HG03565 (cell line): ENCODE data around the gene SLC4A5.
"Not testable (repeated sequence)": the region's sequence is repeated elsewhere in the genome, so short reads cannot be mapped to it uniquely, and the experiment has no call there.

Experiments used
- ATAC-seq: cut with Tn5 transposase; IDR thresholded peaks from one replicate; pipeline ENCODE4 v1.9.1; 2021; ENCODE audit warnings: mild to moderate bottlenecking, moderate library complexity; ENCODE audit not compliant: unreplicated experiment

SLC4A5 gene

DNA sequence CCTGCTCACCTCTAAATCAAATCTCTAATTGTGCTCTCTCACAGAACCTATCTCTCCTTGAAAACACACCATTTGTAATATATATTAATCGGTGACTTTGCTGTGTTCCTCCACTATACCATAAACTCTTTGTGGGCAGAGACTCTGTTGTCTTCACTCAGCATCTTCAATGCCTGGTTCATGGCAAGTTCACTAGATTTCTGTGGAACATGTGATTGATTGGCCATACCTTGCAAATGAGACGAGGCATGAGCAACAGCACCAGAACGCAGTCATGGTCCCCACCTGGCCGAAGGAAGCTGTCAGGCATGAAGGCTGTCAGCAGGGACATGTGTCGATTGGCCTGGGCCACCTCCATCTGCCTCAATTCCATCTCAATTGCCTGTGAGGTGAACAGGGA is 25.3 kb upstream of the SLC4A5 start:
- no peak for ATAC-seq

DNA sequence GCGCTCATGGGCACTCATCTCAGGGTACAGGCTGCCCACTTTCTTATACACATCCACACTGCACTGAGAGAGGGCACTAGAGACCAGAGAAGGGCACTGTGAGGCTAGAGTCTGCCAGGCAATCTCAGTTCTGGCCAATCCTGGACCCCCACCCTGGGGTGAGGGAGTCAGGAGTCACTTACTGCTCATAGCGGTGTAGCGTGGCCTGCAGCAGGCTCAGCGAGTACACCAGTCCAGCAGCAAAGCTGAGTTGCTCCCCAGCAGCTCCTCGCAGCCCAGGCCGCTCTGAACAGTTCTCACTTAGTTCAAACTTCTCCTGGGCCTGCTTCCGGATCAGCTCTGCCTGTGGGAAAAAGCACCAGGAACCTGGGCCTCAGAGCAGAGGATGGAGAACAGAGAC is 24.6 kb upstream of the SLC4A5 start:
- ATAC-seq, result no peak

DNA sequence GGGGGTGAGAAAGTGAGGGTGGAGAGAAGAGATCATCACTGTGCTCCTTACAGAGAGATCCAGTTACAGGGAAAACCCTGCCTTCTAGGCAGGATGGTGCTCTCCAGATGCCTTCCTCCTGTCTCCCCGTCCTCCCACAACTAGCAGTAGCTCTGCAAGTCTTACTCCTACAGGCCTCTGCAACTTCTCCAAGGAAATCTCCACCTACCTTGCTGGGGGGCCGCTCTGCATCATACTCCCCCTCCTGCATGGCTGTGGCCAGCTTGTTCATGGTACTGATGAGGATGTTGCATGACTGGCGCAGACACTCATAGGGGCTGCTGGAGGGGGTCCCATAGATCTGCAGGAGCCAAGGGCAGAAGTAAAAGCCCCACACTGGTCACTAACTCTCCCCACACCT is 22.8 kb upstream of the SLC4A5 start:
- ATAC-seq, result no peak

DNA sequence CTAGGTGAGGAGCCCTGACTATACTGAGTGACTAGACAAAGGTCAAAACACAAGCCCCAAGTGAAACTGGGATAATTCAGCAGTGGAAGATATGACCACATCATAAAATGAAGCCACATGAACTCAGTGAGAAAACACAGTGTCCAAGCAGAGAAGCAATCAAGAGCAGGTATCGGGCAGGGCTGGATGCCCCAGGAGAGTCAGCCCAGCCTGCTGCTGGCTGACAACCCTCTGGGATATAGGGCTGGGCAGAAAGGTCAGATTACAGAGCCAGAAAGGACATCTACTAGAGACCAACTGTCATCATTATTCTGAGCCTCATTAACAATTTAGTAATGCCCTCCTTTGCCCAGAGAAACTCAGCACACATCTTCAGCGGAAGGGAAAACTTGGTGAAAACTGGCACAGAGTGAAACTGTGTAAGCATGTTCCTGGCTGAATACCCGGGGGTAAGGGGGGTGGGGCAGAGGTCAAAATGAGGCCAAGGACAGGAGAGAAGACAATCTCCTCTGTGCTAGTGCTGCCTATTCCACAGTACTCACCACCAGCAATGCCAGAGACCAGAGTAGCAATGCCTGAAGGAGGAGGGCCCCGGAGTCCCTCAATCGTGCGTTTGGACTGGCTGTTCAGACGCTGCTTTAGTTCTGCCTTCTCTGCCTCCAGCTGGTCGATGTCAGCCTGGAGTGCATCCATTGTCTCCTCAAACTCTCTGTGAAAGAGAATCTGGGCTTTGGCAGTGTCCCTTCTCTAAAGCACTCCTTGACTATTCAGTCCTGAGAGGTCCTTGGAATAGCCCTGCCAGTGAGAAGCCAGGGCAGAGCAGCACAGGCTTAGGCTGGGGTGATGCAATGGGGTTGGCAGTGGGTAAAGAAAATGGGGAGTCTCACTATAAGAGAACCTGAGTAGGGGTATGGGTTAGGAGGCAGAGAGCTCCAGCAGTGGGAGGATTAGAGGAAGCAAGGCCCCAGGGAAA is 21.6 kb upstream of the SLC4A5 start:
- no peak for ATAC-seq

DNA sequence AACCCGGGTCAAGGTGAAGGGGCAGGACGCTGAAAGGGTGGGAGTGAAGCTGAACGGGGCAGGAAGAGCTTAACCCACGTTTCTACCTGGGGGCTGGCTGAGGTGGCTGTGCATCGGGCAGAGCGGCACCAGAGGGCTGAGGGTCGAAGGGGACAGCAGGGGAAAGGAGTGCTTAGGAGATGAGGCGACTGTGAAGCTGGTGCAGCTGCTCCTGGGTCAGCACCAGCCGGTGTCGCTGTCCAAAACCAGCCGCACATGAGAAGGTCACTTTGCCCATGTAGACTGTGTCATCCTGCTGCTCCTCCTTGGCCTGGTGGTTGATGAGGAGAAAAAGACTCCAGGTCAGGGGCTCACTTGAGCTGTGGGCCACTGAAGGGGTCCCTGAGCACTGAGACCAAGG is 18.1 kb upstream of the SLC4A5 start:
- ATAC-seq, result no peak

DNA sequence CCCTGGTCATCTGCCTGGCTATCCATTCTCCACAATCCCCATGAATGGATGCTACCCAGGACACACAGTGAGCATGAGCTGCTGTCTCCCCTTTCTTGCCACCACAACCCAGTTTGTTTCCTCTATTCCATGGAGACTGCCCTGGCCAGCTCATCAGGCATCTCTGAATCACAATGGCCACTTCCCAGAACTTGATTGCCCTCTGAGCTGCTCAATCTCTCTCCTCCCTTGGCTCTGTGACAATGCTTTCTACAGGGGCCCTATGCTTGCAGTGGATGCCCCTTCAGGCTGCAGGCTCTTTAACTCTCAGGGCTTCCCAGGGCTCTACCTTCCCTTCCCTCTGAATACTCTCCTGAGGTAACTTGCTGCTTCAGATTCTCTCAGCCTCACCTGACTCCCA is 14.4 kb upstream of the SLC4A5 start:
- no peak for ATAC-seq

DNA sequence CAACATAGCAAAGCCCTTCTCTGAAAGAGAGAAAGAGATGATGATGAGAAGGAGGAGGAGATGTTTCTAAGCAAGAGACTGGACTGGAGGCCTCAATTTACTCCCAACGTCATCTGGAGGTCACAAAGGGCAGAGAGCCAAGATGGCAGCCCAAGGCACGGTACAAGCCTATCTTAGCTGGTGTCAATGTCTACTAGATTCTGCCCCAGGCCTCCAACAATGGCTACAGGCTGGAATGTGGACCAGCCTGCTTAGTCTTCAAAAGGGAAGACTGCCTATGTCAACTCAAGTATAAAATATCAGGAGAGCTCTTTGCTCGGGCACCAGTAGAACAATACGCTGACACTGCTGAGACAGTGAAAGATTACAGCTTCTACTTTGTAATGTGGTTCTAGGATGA is 6.7 kb upstream of the SLC4A5 start:
- ATAC-seq, result no peak

DNA sequence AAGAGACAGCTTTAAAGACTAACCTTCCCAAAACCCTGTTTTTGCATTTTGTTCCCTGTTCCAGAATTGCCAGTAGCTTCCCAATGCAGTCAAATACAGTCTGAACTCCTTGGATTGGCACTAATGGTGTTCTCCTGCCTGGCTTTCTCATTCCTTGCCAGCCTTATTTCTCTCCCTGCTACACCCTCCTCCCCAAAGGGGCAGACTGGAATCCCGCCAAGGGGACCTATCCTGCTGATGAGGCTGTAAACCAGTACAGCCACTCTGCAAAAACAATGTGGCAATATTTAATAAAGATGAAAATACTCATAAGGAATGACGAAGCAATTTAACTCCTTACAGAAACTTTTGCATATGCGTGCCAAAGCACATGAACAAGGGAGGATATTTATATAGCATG is 4.5 kb upstream of the SLC4A5 start:
- no peak for ATAC-seq

DNA sequence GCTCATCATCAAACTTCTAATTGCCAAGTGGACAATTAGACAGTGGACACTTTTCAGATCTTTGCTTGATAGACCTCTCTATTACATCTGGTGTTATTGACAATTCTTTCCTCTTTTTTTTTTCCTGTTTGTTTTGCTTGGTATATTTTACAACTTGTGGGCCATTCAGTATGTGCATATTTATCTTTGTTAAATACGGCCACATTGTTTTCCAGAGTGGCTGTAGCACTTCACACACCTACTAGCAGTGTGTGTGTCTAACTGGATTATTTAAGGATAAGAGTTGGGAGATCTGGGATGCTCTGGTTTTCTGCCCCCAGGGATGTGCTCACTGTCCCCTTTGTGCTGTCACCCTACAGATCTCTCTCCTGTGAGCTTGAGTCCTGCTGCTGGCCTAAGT is 4.1 kb upstream of the SLC4A5 start:
- ATAC-seq, result no peak

DNA sequence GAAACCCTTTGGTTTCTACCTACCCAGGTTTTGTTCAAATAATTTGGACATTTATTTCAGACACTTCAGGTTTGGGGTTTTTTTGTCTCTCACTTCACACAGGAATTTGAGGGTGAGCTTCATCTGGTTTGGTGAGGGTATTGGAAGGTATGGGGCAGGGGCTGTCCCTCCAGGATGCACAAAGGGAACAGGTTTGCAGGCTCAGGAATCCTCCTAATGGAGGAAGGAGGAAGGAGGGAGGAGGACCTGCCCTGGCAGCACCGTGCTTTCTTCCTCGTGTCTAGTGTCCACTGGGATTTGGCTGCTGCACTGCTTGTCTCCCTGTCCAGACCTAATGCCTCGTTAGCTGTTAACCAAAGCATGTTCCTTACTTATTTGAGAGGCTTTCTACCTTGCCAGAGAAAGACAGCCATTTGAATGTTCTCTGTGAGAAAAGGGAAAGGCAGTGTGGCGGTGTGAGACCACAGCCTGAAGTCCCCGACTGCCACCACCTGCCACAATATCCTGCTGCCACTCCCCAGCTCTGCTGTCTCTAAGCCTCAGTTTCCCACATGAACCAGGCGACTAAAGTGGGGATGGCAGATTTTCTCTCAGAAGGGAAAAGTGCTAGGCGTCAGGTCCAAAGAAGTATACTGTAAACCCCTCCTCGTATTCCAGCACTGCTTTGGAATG is 2.2 kb upstream of the SLC4A5 start:
- no peak for ATAC-seq

DNA sequence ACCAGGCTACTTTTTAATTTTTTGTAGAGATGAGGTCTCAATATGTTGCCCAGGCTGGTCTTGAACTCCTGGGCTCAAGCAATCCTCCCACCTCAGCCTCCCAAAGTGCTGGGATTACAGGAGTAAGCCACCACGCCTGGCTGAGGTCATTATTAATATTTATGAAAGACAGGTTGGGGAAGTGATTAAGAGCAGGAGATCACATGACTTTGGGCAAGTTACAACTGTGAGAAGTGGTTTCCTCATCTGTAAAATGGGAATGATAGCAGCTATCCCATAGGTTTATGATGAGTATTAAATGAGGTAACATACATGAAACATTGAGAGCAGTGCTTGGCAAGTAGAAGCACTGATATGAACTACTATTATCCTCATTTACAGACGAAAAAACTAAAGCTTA is 7.0 kb downstream of the SLC4A5 start:
- ATAC-seq, result not testable (repeated sequence)

DNA sequence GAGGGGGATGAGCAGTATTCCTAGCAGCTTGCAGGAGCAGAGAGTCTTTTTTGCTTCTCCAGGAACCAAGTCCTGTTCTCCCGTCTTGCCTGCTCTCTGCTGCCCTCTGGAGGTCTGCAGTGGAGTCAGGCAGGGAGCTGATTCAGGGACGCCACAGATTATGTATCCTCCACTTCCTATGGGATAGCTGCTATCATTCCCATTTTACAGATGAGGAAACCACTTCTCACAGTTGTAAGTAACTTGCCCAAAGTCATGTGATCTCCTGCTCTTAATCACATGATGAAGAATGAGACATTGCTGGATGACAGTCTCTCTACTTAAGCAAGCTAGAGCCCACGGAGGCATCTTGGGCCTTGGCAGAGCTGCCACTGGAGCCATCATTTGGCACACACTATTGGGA is 8.3 kb downstream of the SLC4A5 start:
- peak; percentile 45 for ATAC-seq

DNA sequence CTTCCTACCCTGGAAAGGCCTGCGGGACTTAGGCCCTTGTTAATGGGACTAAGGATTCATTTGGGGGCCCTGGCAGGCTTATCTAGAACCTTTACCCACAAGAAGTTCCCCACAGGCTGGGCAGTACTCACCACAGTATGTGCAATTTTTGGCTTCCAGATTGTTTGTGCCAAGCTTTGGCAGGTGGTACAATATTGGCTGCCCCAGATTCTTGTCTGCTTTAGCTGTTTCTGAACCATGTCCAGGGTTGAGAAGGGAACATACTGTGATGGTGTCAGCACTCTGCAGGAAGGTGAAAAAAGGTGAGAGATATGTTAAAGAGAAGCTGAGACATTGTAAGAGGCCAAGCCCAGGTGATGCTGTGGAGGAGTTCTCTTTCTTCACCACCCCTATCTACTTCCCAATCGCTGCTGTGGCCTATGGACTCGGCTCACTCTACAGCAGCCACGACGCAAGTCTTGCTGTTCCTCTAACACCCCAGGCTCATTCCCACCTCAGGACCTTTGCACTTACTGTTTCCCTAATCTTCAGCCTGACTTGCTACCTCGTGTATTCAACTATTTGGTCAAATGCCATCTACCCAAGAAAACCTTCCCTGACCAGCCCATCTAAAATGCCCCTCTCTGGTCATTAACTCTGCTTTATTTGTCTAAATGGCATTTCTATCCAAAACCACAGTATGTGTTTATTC is 9.2 kb downstream of the SLC4A5 start:
- no peak for ATAC-seq

DNA sequence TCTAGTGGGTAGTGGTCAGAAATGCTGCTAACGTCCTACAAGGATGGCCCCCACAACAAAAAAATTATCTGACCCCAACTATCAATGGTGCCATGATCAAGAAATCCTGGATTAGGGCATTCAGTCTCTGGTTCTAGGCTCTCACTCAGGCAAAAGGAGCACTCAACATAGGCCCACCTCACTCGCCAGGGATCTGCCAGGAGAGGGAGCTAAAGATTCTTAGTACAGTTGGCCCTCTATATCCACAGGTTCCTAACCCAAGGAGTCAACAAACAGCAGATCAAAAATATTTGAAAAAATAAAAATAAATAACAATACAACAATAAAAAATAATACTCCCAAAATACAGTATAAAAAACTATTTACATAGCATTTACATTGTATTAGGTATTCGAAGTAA is 10.0 kb downstream of the SLC4A5 start:
- no peak for ATAC-seq

DNA sequence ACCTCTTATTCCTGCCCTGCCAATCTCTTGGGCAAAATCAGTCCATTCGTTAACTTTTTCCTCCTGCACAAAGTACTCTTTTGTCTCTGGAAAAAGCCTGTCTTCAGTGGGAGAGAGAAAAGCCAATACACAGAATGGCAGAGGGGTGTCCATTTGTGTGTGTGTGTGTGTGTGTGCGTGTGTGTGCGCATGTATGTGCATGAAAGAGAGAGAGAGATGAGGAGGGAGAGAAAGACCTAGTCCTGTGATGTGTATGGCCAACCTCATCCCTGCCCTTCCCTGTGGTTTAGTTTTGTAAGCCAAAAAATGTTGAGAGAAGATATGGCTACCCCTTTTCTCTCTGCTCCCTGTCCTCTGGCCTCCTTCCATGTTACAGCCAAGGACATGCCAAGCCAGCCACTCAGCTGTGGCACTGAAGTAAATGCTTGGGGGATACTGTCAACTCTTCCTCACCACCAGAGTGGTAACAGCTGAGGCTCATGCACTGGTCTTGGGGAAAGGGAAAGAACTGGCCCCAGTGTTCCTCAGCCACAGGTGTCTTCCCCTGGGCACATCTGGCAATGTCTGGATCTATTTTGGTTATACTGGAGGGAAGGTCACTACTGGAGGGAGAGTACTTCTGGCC is 10.6 kb downstream of the SLC4A5 start:
- ATAC-seq, result no peak

DNA sequence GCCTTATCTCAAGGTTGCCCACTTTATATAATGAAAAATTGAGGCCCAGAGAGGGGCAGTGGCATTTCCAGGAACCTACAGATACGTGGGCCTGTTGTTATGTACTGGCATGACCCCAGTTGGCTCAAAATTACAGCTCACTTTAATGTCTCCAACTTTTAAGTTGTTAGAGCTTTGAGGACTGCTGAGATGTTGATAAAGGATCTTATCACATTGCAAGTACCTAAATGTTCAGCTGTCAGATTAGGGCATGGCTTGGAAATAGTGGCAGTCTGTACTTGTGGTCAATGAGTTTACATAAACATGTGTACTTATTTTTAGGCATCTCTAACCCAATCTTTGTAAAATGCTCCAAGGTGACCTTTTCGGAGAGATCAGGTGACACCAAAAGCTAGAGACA is 14.6 kb downstream of the SLC4A5 start:
- ATAC-seq, result no peak

DNA sequence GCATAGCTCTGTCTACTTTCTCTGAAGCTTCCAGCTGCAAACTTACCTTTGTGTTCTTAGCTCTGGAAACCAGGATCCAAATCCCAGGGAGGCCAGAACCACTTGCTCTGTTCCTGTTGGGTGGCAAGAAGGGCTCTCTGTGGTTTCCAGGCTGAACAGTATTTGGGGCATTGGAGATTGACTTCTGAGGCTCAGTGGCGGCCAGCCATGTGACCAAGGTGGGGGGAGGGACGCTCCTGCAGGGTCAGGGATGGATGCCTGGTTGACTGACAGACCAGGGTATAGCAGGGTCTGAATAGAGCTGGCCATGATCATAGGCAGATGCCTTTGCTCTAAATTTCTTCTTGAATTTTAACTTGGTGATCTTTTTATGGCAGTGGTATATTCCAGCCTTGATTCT is 15.1 kb downstream of the SLC4A5 start:
- no peak for ATAC-seq

DNA sequence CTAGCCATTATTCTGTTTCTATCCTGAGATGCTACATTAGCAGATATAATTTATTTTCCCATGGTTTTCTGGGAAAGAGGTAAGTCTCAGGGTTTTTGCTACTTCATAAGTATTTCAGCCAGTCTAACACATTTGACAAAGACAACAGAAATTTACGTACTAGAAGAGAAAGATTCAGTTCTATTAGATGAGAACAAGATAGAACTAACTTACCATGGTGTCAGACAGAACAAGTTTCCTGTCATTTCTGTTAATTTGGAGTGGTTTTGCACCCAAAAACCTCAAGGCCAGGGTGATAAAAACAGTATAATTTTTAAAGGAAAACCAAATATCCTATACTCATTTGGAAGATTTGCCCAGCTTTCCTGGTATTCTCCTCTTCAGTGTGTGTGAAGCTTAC is 15.6 kb downstream of the SLC4A5 start:
- ATAC-seq, result no peak

DNA sequence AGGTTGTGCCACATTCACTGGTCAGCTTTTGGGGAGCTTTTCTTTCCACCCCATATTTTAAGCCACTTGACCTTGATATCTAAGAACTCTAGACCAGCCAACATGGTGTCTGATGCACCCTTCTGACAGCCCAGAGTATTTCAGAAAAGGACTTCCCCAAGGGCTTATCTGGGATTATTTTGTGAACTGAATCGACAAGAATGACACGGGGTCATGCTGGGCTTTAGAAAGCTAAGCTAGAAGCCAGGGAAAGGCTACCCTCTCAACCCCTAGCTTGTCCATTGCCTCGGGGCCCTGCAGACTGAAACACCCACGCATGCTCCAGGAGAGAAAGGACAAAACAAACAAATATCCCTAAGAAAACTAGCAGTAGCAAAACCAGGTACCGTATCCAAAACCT is 16.0 kb downstream of the SLC4A5 start:
- ATAC-seq, result no peak

DNA sequence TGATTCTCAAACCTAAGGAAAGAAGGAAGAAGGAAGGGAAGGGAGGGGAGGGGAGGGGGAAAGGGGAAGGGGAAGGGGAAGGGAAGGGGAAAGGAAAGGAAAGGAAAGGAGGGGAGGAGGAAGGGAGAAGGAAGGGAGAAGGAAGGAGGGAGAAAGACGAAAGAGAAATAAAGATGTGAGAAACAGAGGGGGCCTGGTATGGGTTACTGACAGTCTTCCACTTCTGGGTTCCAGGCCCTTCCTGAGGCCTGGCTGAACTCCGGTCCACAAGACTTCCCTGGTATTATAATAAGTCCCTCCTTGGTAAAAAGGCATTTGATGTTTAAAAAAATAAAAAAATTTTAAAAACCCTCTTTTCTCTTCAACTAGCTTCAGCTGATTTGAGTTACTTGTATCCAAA is 17.4 kb downstream of the SLC4A5 start:
- ATAC-seq, result no peak

DNA sequence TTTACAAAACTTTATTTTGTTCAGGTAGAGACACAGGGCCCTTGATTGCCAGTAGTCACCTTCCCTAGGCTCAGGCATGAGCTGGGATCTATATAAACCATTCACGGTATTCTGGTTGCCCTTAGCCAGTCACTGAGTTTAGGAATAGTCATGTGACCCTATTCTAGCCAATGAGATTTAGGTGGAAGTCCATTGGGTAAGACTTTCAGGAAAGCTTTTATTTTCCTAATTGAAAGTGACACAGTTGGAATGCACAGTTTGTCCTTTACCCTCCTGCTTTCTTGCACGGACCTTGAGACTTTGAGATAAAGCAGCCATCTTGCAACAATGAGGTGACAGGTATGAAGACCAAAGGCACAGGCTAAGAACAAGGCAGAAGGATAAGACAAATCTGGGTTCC is 21.5 kb downstream of the SLC4A5 start:
- ATAC-seq, result no peak
